DND-41 (cell line): Measurements from ENCODE around the gene IGF2BP3.

Experiments
- EZH2 ChIP-seq: IDR thresholded peaks from 3 replicates; pipeline ENCODE4 v1.6.1; 2012; ENCODE audit warnings: borderline replicate concordance, low read depth, mild to moderate bottlenecking, moderate library complexity, low read length, inconsistent platforms; ENCODE audit not compliant: severe bottlenecking
- TF ChIP-seq, protein P1 (sequence below): IDR thresholded peaks from 2 replicates; pipeline ENCODE4 v1.5.1; 2012; ENCODE audit warnings: borderline replicate concordance, low read length, moderate library complexity, mild to moderate bottlenecking; ENCODE audit not compliant: poor library complexity, severe bottlenecking; ENCODE audit errors: extremely low read depth

DNA sequence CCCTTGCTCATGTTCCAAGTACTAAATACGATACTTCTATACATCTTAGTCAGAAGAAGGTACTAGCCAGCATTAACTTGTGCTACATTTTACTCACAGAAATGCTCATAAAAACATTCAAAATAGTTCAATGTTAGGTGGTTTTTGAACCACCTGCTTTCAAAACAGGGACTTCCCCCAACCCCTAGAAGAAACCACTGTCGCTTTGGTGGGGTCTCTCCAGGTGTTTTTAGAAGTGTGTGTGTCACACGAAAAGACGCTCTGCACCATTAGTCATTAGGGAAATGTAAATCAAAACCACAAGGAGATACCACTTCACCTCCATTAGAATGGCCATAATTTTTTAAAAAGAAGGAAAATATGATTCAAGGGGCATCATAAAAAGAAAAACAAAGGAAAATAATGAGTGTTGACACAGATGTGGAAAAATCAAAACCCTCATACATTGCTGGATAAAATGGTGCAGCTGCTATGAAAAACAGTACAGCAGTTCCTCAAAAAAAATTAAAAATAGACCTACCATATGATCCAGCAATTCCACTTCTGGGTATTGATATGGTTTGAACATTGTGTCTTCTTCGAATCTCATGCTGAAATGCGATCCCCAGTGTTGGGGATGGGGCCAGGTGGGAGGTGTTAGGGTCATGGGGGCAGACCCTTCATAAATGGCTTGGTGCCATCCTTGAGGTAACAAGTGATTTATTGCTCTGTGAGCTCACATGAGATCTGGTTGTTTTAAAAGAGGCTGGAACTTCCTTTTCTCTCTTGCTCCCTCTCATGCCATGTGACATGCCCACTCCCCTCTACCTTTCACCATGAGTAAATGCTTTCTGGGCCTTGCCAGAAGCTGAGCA is 96.9 kb downstream of the IGF2BP3 start:
- TF ChIP-seq, protein P1, sequence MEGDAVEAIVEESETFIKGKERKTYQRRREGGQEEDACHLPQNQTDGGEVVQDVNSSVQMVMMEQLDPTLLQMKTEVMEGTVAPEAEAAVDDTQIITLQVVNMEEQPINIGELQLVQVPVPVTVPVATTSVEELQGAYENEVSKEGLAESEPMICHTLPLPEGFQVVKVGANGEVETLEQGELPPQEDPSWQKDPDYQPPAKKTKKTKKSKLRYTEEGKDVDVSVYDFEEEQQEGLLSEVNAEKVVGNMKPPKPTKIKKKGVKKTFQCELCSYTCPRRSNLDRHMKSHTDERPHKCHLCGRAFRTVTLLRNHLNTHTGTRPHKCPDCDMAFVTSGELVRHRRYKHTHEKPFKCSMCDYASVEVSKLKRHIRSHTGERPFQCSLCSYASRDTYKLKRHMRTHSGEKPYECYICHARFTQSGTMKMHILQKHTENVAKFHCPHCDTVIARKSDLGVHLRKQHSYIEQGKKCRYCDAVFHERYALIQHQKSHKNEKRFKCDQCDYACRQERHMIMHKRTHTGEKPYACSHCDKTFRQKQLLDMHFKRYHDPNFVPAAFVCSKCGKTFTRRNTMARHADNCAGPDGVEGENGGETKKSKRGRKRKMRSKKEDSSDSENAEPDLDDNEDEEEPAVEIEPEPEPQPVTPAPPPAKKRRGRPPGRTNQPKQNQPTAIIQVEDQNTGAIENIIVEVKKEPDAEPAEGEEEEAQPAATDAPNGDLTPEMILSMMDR, result no peak
- TF ChIP-seq EZH2, result no peak
